Common myeloid progenitor, CD34-positive (primary cell): ENCODE measurements around the gene BEAN1.

Experiments
- CTCF ChIA-PET: fragments of 350-600 bp; sonication (Branson Sonifier 250); formaldehyde crosslinking; loops from one replicate; lab custom pipeline; 2021; ENCODE audit warnings: antibody characterized with exemption; lab: Charles Lee
- POLR2A ChIA-PET: fragments of 350-600 bp; sonication (Branson Sonifier 250); formaldehyde crosslinking; loops from one replicate; lab custom pipeline; 2021; ENCODE audit warnings: antibody characterized with exemption; lab: Charles Lee
- DNase-seq, 3 donors: peaks; one replicate each; pipeline versions ENCODE4 v3.0.0 to v3.0.0-alpha.2; 2013
- H3K27ac ChIP-seq, 2 experiments: 1 replicate in 1 of 2; 2 replicates in 1 of 2; pipeline ENCODE4 v1.7.0; 2013; ENCODE audit warnings: inconsistent platforms in 2 of 2, low read length in 2 of 2, mild to moderate bottlenecking in 2 of 2, low read depth in 1 of 2, moderate library complexity in 1 of 2; ENCODE audit not compliant: severe bottlenecking in 2 of 2, insufficient read depth in 1 of 2, poor library complexity in 1 of 2
- H3K27me3 ChIP-seq, 5 experiments: replicated peaks in 2 of 5; 1 replicate in 3 of 5; 2 replicates in 2 of 5; pipeline versions ENCODE4 v1.6.1 to v1.7.0; 2013; ENCODE audit warnings: low read length in 4 of 5, mild to moderate bottlenecking in 2 of 5, moderate library complexity in 2 of 5, inconsistent platforms in 1 of 5; ENCODE audit not compliant: insufficient read depth in 5 of 5, control insufficient read depth in 4 of 5
- H3K36me3 ChIP-seq, 4 experiments: 1 replicate in 2 of 4; 2 replicates in 2 of 4; pipeline versions ENCODE4 v1.6.1 to v1.7.0; 2013; ENCODE audit warnings: low read length in 3 of 4, control low read depth in 1 of 4, mild to moderate bottlenecking in 1 of 4; ENCODE audit not compliant: control insufficient read depth in 4 of 4, insufficient read depth in 4 of 4
- H3K4me1 ChIP-seq, 4 experiments: 1 replicate in 3 of 4; 2 replicates in 1 of 4; pipeline versions ENCODE4 v1.6.1 to v1.7.1; 2013; ENCODE audit warnings: low read length in 3 of 4, mild to moderate bottlenecking in 3 of 4, control low read depth in 1 of 4, inconsistent platforms in 1 of 4, moderate library complexity in 1 of 4; ENCODE audit not compliant: control insufficient read depth in 4 of 4, insufficient read depth in 4 of 4; ENCODE audit errors: control extremely low read depth in 1 of 4
- H3K4me3 ChIP-seq, 7 experiments: 1 replicate in 4 of 7; 2 replicates in 3 of 7; pipeline versions ENCODE4 v1.5.1 to v1.7.0; 2013; ENCODE audit warnings: mild to moderate bottlenecking in 7 of 7, low read length in 6 of 7, moderate library complexity in 6 of 7, inconsistent platforms in 2 of 7, low read depth in 2 of 7, control low read depth in 1 of 7; ENCODE audit not compliant: insufficient read depth in 4 of 7, control insufficient read depth in 1 of 7; ENCODE audit errors: extremely low read depth in 1 of 7
- H3K9me3 ChIP-seq, 5 experiments: 1 replicate in 4 of 5; 2 replicates in 1 of 5; pipeline versions ENCODE4 v1.6.1 to v1.7.1; 2013; ENCODE audit warnings: low read length in 4 of 5, mild to moderate bottlenecking in 2 of 5, inconsistent platforms in 1 of 5, low read depth in 1 of 5, moderate library complexity in 1 of 5; ENCODE audit not compliant: control insufficient read depth in 4 of 5, insufficient read depth in 2 of 5; ENCODE audit errors: control extremely low read depth in 1 of 5
- WGBS: methylation state at CpG from one replicate; pipeline ENCODE4 v1.1.5; 2013; ENCODE audit not compliant: insufficient coverage; 5-methylcytosine and 5-hydroxymethylcytosine counted together

BEAN1 gene

GRCh38 chr16:66388350-66389139 is 38.5 kb upstream of the BEAN1 start:
- Histone ChIP-seq H3K27ac (no peak overlapping the region), H3K27me3 (no peaks in the 10 kb centered on the region), H3K4me1 (peaks cover 0 to 4% (median 0%) of the 10 kb centered on the region in 4 experiments), H3K4me3 (no peak overlapping the region), H3K36me3 (no peaks in the 10 kb centered on the region), H3K9me3 (no peaks in the 10 kb centered on the region)
- 100% methylated on average over 4 of the region's 6 CpGs for WGBS
- DNase-seq, result no peak
- ChIA-PET POLR2A (no interaction called here), CTCF (interaction anchor here (1.0 kb wide), 1 partner anchor 16 kb away, joined by 3 read pairs; no protein-coding TSS in a partner anchor)

GRCh38 chr16:66389256-66390176 is 37.6 kb upstream of the BEAN1 start:
- H3K27me3 ChIP-seq, result no peaks in the 10 kb centered on the region
- WGBS, result over 99% methylated on average over 12 of the region's 13 CpGs

GRCh38 chr16:66390346-66391108 is 36.6 kb upstream of the BEAN1 start:
- Histone ChIP-seq H3K36me3 (no peaks in the 10 kb centered on the region), H3K9me3 (no peaks in the 10 kb centered on the region), H3K27me3 (no peaks in the 10 kb centered on the region), H3K27ac (no peak overlapping the region), H3K4me1 (peaks cover 0 to 4% (median 0%) of the 10 kb centered on the region in 4 experiments), H3K4me3 (no peak overlapping the region)
- ChIA-PET POLR2A (no interaction called here), CTCF (no interaction called here)
- DNase-seq, result no peak
- WGBS, result 99% methylated on average over 11 of the region's 14 CpGs

More at GRCh38 chr16:66389256-66390176, 37.6 kb upstream of the BEAN1 start:
- Histone ChIP-seq H3K4me1 (peaks cover 0 to 4% (median 0%) of the 10 kb centered on the region in 4 experiments), H3K36me3 (no peaks in the 10 kb centered on the region), H3K9me3 (no peaks in the 10 kb centered on the region), H3K4me3 (no peak overlapping the region), H3K27ac (no peak overlapping the region)
- CTCF ChIA-PET, result no interaction called here
- POLR2A ChIA-PET, result no interaction called here
- no peak for DNase-seq

GRCh38 chr16:66391726-66392670 is 35.1 kb upstream of the BEAN1 start:
- 97% methylated on average over 18 of the region's 18 CpGs for WGBS
- Histone ChIP-seq H3K27me3 (no peaks in the 10 kb centered on the region), H3K4me3 (no peak overlapping the region), H3K4me1 (peaks cover 0 to 4% (median 0%) of the 10 kb centered on the region in 4 experiments), H3K36me3 (no peaks in the 10 kb centered on the region), H3K9me3 (no peaks in the 10 kb centered on the region), H3K27ac (no peak overlapping the region)
- ChIA-PET CTCF (interaction anchor here (0.9 to 2.2 kb wide), 3 partner anchors 13 to 48 kb away, joined by 3 to 8 read pairs (median 3); no protein-coding TSS in a partner anchor), POLR2A (no interaction called here)
- DNase-seq, result no peak

- no peaks in the 10 kb centered on the region for H3K36me3 ChIP-seq
- H3K4me1 ChIP-seq, result peaks cover 0 to 4% (median 0%) of the 10 kb centered on the region in 4 experiments
- no peak overlapping the region for H3K4me3 ChIP-seq
- H3K9me3 ChIP-seq, result no peaks in the 10 kb centered on the region
- DNase-seq, result no peak
- ChIA-PET POLR2A (no interaction called here), CTCF (interaction anchor here (0.7 to 1.2 kb wide), 2 partner anchors 9 to 229 kb away, joined by 3 read pairs; no protein-coding TSS in a partner anchor)
- no peak overlapping the region for H3K27ac ChIP-seq
- peaks cover 0 to 2% (median 0%) of the 10 kb centered on the region in 5 experiments for H3K27me3 ChIP-seq
- 97% methylated on average over 6 of the region's 7 CpGs for WGBS
These were observed 31.1 kb upstream of the BEAN1 start for GRCh38 chr16:66395806-66396555.
